H1 (cell line): ENCODE data around the gene MAPK8IP3. TPM values are rescaled to one million over a fixed set of nuclear protein-coding genes. Genes with fewer than 3 reads are reported as not detected.

Source experiments
- CTCF ChIA-PET: fragments of 300-600 bp; sonication (Branson Sonifier 250); formaldehyde crosslinking; loops from one replicate; lab custom pipeline; 2021; ENCODE audit not compliant: partially characterized antibody; lab: Charles Lee
- POLR2A ChIA-PET: fragments of 300-600 bp; sonication (Branson Sonifier 250); formaldehyde crosslinking; loops from one replicate; lab custom pipeline; 2021; ENCODE audit warnings: inconsistent platforms; ENCODE audit not compliant: partially characterized antibody; lab: Charles Lee
- DNase-seq, 2 experiments: peaks; one replicate each; pipeline versions ENCODE4 v3.0.0 to v3.0.0-alpha.2; 2010 to 2022; ENCODE audit warnings: low spot score in 2 of 2, low read depth in 1 of 2, mixed read lengths in 1 of 2
- FAIRE-seq: peaks from 2 replicates; lab custom pipeline; 2011; peaks lifted over from hg19 to GRCh38; lab: Jason Lieb, UNC
- H2AFZ ChIP-seq: 2 replicates; pipeline ENCODE4 v1.8.1; 2012; ENCODE audit warnings: low read length, inconsistent platforms
- H2AK5ac ChIP-seq: 2 replicates; pipeline ENCODE4 v1.6.1; 2013; ENCODE audit warnings: low read depth, low read length
- H2BK120ac ChIP-seq: replicated peaks from 2 replicates; pipeline ENCODE3; 2013; ENCODE audit warnings: low read depth, low read length, inconsistent platforms
- H2BK12ac ChIP-seq: 2 replicates; pipeline ENCODE4 v1.6.1; 2013; ENCODE audit warnings: low read depth, low read length
- H2BK15ac ChIP-seq: 2 replicates; pipeline ENCODE4 v1.6.1; 2013; ENCODE audit warnings: low read length
- H2BK20ac ChIP-seq: 2 replicates; pipeline ENCODE4 v1.6.1; 2013; ENCODE audit warnings: low read length
- H2BK5ac ChIP-seq: 2 replicates; pipeline ENCODE4 v1.6.1; 2013; ENCODE audit warnings: low read depth, low read length
- H3K14ac ChIP-seq: 2 replicates; pipeline ENCODE4 v1.6.1; 2013; ENCODE audit warnings: inconsistent platforms; ENCODE audit not compliant: insufficient read length
- H3K18ac ChIP-seq: 2 replicates; pipeline ENCODE4 v1.6.1; 2013; ENCODE audit warnings: low read length; ENCODE audit errors: extremely low read depth
- H3K23ac ChIP-seq: 2 replicates; pipeline ENCODE4 v1.6.1; 2013; ENCODE audit warnings: inconsistent platforms; ENCODE audit not compliant: insufficient read length
- H3K23me2 ChIP-seq: 2 replicates; pipeline ENCODE4 v1.6.1; 2013; ENCODE audit warnings: low read depth, low read length
- H3K27ac ChIP-seq: 2 replicates; pipeline ENCODE4 v1.6.1; 2011; ENCODE audit warnings: low read depth, low read length, inconsistent platforms
- H3K27me3 ChIP-seq, 4 experiments: replicated peaks in 1 of 4; 1 replicate in 1 of 4; 2 replicates in 3 of 4; pipeline versions ENCODE4 v1.6.1 to v1.8.1; 2011 to 2013; ENCODE audit warnings: low read length in 3 of 4, mild to moderate bottlenecking in 3 of 4, inconsistent platforms in 2 of 4, mixed read lengths in 2 of 4, moderate library complexity in 1 of 4; ENCODE audit not compliant: control insufficient read depth in 3 of 4, insufficient read depth in 3 of 4; ENCODE audit errors: extremely low read depth in 1 of 4
- H3K36me3 ChIP-seq, 4 experiments: 2 replicates each; pipeline versions ENCODE4 v1.6.1 to v1.8.1; 2011 to 2013; ENCODE audit warnings: mild to moderate bottlenecking in 4 of 4, low read length in 3 of 4, moderate library complexity in 2 of 4, control low read depth in 1 of 4, inconsistent platforms in 1 of 4; ENCODE audit not compliant: insufficient read depth in 4 of 4, control insufficient read depth in 2 of 4
- H3K4ac ChIP-seq: replicated peaks from 2 replicates; pipeline ENCODE3; 2013; ENCODE audit warnings: low read length, low read depth, mixed read lengths, inconsistent platforms; ENCODE audit not compliant: insufficient read length
- H3K4me1 ChIP-seq, 4 experiments: replicated peaks in 1 of 4; 1 replicate in 1 of 4; 2 replicates in 3 of 4; pipeline versions ENCODE4 v1.6.1 to v1.8.1; 2011 to 2013; ENCODE audit warnings: low read length in 3 of 4, inconsistent platforms in 2 of 4, mixed read lengths in 1 of 4; ENCODE audit not compliant: insufficient read depth in 4 of 4, control insufficient read depth in 3 of 4
- H3K4me2 ChIP-seq, 2 experiments: 2 replicates each; pipeline versions ENCODE4 v1.6.1 to v1.8.1; 2011 to 2013; ENCODE audit warnings: low read depth in 2 of 2, low read length in 2 of 2, control low read depth in 1 of 2, inconsistent platforms in 1 of 2, mild to moderate bottlenecking in 1 of 2; ENCODE audit not compliant: insufficient read depth in 1 of 2
- H3K4me3 ChIP-seq, 4 experiments: fragments of 200-600, 300-600 bp in 1 of 4; sonication (generic), shearing (Covaris generic), sonication (Bioruptor Twin) in 1 of 4; 2 replicates each; pipeline versions ENCODE4 v1.5.1 to v1.8.1; 2011 to 2016; ENCODE audit warnings: low read length in 4 of 4, low read depth in 3 of 4, control low read depth in 2 of 4, inconsistent platforms in 2 of 4, mild to moderate bottlenecking in 2 of 4, mixed read lengths in 1 of 4, moderate library complexity in 1 of 4; ENCODE audit not compliant: insufficient read depth in 2 of 4; ENCODE audit errors: extremely low read depth in 1 of 4
- H3K56ac ChIP-seq: replicated peaks from 2 replicates; pipeline ENCODE3; 2013; ENCODE audit warnings: low read depth, mild to moderate bottlenecking, mixed read lengths, low read length, inconsistent platforms; ENCODE audit not compliant: insufficient read length
- H3K79me1 ChIP-seq: 2 replicates; pipeline ENCODE4 v1.6.1; 2013; ENCODE audit warnings: low read depth, low read length, control low read depth
- H3K79me2 ChIP-seq, 2 experiments: 2 replicates each; pipeline versions ENCODE4 v1.6.1 to v1.8.1; 2012 to 2013; ENCODE audit warnings: low read length in 2 of 2, mild to moderate bottlenecking in 2 of 2, inconsistent platforms in 1 of 2; ENCODE audit not compliant: insufficient read depth in 2 of 2, control insufficient read depth in 1 of 2
- H3K9ac ChIP-seq, 4 experiments: replicated peaks in 1 of 4; 1 replicate in 1 of 4; 2 replicates in 3 of 4; pipeline versions ENCODE4 v1.6.1 to v1.8.1; 2011 to 2013; ENCODE audit warnings: low read depth in 3 of 4, low read length in 3 of 4, control low read depth in 2 of 4, mild to moderate bottlenecking in 2 of 4, moderate library complexity in 2 of 4, inconsistent platforms in 1 of 4; ENCODE audit errors: extremely low read depth in 1 of 4
- H3K9me3 ChIP-seq, 2 experiments: 2 replicates each; pipeline versions ENCODE4 v1.6.1 to v1.8.1; 2012 to 2013; ENCODE audit warnings: mild to moderate bottlenecking in 2 of 2, moderate library complexity in 2 of 2, control low read depth in 1 of 2, inconsistent platforms in 1 of 2, low read depth in 1 of 2, low read length in 1 of 2, mixed read lengths in 1 of 2; ENCODE audit not compliant: insufficient read depth in 2 of 2
- H4K20me1 ChIP-seq, 2 experiments: replicated peaks in 1 of 2; 2 replicates each; pipeline versions ENCODE3 to v1.8.1; 2011 to 2013; ENCODE audit warnings: inconsistent platforms in 2 of 2, low read length in 2 of 2, mild to moderate bottlenecking in 1 of 2; ENCODE audit not compliant: insufficient read depth in 2 of 2, control insufficient read depth in 1 of 2
- H4K5ac ChIP-seq: 2 replicates; pipeline ENCODE4 v1.6.1; 2013; ENCODE audit warnings: low read length, low read depth, mixed read lengths, inconsistent platforms; ENCODE audit not compliant: insufficient read length
- H4K8ac ChIP-seq: 2 replicates; pipeline ENCODE4 v1.8.0; 2013; ENCODE audit warnings: mild to moderate bottlenecking, moderate library complexity, low read length, inconsistent platforms; ENCODE audit not compliant: insufficient read depth; ENCODE audit errors: extremely low read depth
- H4K91ac ChIP-seq: replicated peaks from 2 replicates; pipeline ENCODE3; 2013; ENCODE audit warnings: low read length, mixed read lengths, inconsistent platforms; ENCODE audit not compliant: insufficient read length
- ASH2L ChIP-seq: fragments of 200-600, 300-600 bp; sonication (generic); IDR thresholded peaks from one replicate; pipeline ENCODE4 v1.7.1; 2017; ENCODE audit warnings: low read length
- CBX8 ChIP-seq: fragments of 300-800, 300-1000 bp; sonication (generic); IDR thresholded peaks from 2 replicates; pipeline ENCODE4 v1.7.1; 2016; ENCODE audit warnings: low read depth, low read length, borderline replicate concordance
- CHD2 ChIP-seq: IDR thresholded peaks from 2 replicates; pipeline ENCODE4 v1.6.1; 2012; ENCODE audit warnings: low read length, improper control_type of control experiment
- GABPA ChIP-seq: IDR thresholded peaks from 2 replicates; pipeline ENCODE4 v1.6.1; 2011; ENCODE audit warnings: mild to moderate bottlenecking, low read length, moderate library complexity, borderline replicate concordance; ENCODE audit not compliant: insufficient read depth
- HDAC6 ChIP-seq: IDR thresholded peaks from one replicate; pipeline ENCODE4 v1.7.1; 2012; ENCODE audit warnings: low read depth, mild to moderate bottlenecking, inconsistent platforms, low read length, moderate library complexity
- KDM5A ChIP-seq: fragments of 200-600 bp; IDR thresholded peaks from 2 replicates; pipeline ENCODE4 v1.7.1; 2012; ENCODE audit warnings: mild to moderate bottlenecking, low read length, inconsistent platforms, mixed read lengths
- RAD21 ChIP-seq, 2 experiments: IDR thresholded peaks in 1 of 2; conservative IDR thresholded peaks in 1 of 2; 2 replicates each; pipeline ENCODE4 v1.6.1; 2011; ENCODE audit warnings: low read depth in 2 of 2, low read length in 2 of 2, improper control_type of control experiment in 1 of 2, inconsistent platforms in 1 of 2, mild to moderate bottlenecking in 1 of 2, moderate library complexity in 1 of 2
- RFX5 ChIP-seq: IDR thresholded peaks from 2 replicates; pipeline ENCODE4 v1.6.1; 2011; ENCODE audit warnings: low read depth, low read length, improper control_type of control experiment, borderline replicate concordance
- SAP30 ChIP-seq: fragments of 300-600 bp; sonication (generic); IDR thresholded peaks from 2 replicates; pipeline ENCODE4 v1.7.1; 2012; ENCODE audit warnings: low read length, moderate library complexity, mild to moderate bottlenecking, inconsistent platforms; ENCODE audit not compliant: insufficient read depth, insufficient replicate concordance
- SP4 ChIP-seq: IDR thresholded peaks from 2 replicates; pipeline ENCODE4 v1.6.1; 2012; ENCODE audit warnings: low read length, inconsistent platforms
- TAF7 ChIP-seq: optimal IDR thresholded peaks from 2 replicates; pipeline ENCODE3; 2011; ENCODE audit warnings: low read depth, mild to moderate bottlenecking, inconsistent platforms, low read length, moderate library complexity, borderline replicate concordance
- WGBS, 2 experiments: shearing (Covaris generic) in 1 of 2; methylation state at CpG; one replicate each; pipeline versions ENCODE4 v1.1.6 to v1.1.7; 2013 to 2015; ENCODE audit warnings: low lambda C conversion rate in 2 of 2, mixed read lengths in 2 of 2, inconsistent platforms in 1 of 2, low coverage in 1 of 2, missing lambda C conversion rate in 1 of 2; ENCODE audit not compliant: insufficient replicate concordance in 2 of 2, insufficient coverage in 1 of 2, insufficient read length in 1 of 2; ENCODE audit errors: extremely low coverage in 1 of 2, missing lambda C conversion rate in 1 of 2; 5-methylcytosine and 5-hydroxymethylcytosine counted together
- polyA plus RNA-seq, 7 experiments: library from polyadenylated mRNA; depleted of rRNA in 3 of 7; stranded (reverse) in 5 of 7; unstranded in 2 of 7; fragments of >200 nt in 5 of 7; fragments of 200-250 nt in 2 of 7; gene quantifications; 1 replicate in 5 of 7; 2 replicates in 1 of 7; 4 replicates in 1 of 7; pipeline versions ENCODE4 v1.2.1 to v1.2.3, GENCODE V29; 2011 to 2013; ENCODE audit warnings: missing spikeins in 2 of 7, mixed read lengths in 2 of 7
- total RNA-seq: library from RNA; stranded (reverse); fragmentation: NEBNext Ultra II Directional; extraction: Animal tissue kit (Norgen Biotek cat#: 25700); gene quantifications from 2 replicates; pipeline ENCODE4 v1.2.1, GENCODE V29; 2021
- TF ChIP-seq, protein P1 (sequence below): IDR thresholded peaks from 2 replicates; pipeline ENCODE4 v1.6.1; 2012; ENCODE audit warnings: inconsistent platforms

The MAPK8IP3 gene
- total and polyA plus RNA-seq, 2 of the 8 experiments (the other 6 are each of a cell fraction or from before 2014, with no cell fraction given) = 16.9 to 43.4 TPM

DNA sequence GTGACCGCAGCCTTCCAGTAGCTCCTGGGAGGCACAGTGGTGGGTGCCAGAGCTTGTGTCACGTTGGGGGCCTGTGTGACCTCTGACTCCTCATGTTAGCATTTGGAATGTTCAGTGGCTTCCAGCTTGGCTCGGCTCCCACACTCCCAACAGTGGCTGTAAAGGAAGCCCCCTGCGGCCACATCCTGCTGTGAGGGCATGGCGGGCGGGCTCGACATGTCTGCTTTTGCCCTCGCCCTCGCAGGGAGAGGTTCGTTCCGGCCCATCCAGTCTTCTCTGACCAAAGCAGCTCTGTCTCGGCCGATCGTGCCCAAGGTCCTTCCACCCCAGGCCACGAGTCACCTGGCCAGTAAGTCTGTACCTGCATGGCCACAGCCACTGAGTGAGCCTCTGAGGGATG lies 40.2 kb upstream of the MAPK8IP3 start:
- Histone ChIP-seq H2BK20ac (no peak overlapping the region), H4K91ac (no peak overlapping the region), H3K79me1 (no peaks in the 10 kb centered on the region), H3K36me3 (peaks cover 24 to 69% (median 58%) of the 10 kb centered on the region in 4 experiments), H2AK5ac (no peak overlapping the region), H3K23ac (no peak overlapping the region), H3K27me3 (no peaks in the 10 kb centered on the region; a peak in 1 of 7 replicates), H3K56ac (no peak overlapping the region), H3K23me2 (no peaks in the 10 kb centered on the region), H2AFZ (no peak overlapping the region), H3K4me3 (no peak overlapping the region), H3K9me3 (no peaks in the 10 kb centered on the region), H4K5ac (no peak overlapping the region), H3K27ac (no peak overlapping the region), H2BK5ac (no peak overlapping the region), H3K18ac (no peak overlapping the region), H4K20me1 (peaks cover 0 to 5% of the 10 kb centered on the region in 2 experiments), H3K4me1 (no peaks in the 10 kb centered on the region), H3K14ac (no peak overlapping the region), H2BK15ac (no peak overlapping the region), H3K4ac (no peak overlapping the region), H3K9ac (no peak overlapping the region), H4K8ac (no peak overlapping the region), H2BK120ac (no peak overlapping the region), H3K79me2 (no peaks in the 10 kb centered on the region), H3K4me2 (no peak overlapping the region), H2BK12ac (no peak overlapping the region)
- ChIA-PET CTCF (interaction anchor here (0.7 to 1.2 kb wide), 2 partner anchors 12 to 93 kb away, joined by 3 read pairs; partner anchors contain the start of gene JPT2), POLR2A (interaction anchor here (1.8 to 3.1 kb wide), 2 partner anchors 10 to 12 kb away, joined by 3 to 8 read pairs; partner anchors contain the start of gene JPT2)
- DNase-seq = no peak
- WGBS, 2 experiments = 83% methylated on average over 15 of the region's 15 CpGs; no CpG with 5 or more reads in 1 of the 2 experiments
- no peak for FAIRE-seq
- TF ChIP-seq RAD21 (IDR thresholded peaks at IDR 0.05 in 1 of 2, conservative IDR thresholded peaks at IDR 0.05 in 1 of 2; ENCODE audit: low read depth in 2 of 2, low read length in 2 of 2) (no peak), TAF7 (no peak), SAP30 (no peak), RFX5 (no peak), CHD2 (no peak), ASH2L (no peak), KDM5A (no peak), HDAC6 (no peak), SP4 (no peak), GABPA (no peak), CBX8 (no peak)
- TF ChIP-seq, protein P1, sequence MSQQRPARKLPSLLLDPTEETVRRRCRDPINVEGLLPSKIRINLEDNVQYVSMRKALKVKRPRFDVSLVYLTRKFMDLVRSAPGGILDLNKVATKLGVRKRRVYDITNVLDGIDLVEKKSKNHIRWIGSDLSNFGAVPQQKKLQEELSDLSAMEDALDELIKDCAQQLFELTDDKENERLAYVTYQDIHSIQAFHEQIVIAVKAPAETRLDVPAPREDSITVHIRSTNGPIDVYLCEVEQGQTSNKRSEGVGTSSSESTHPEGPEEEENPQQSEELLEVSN = no peak
